Measurements from ENCODE around the gene FA2H.

GRCh38 chr16:74800216-74800871 lies 25.7 kb upstream of the FA2H start:
- TF ChIP-seq YY1 (IDR thresholded peaks at IDR 0.05; ENCODE audit: insufficient read depth, insufficient read length) (no peak), ZNF274 (IDR thresholded peaks at IDR 0.05; ENCODE audit: low read depth, low read length) (no peak), SUZ12 (IDR thresholded peaks at IDR 0.05; ENCODE audit: extremely low read depth, insufficient read depth, insufficient read length) (no peak)
